GM23338 (cell line): ENCODE results near the gene PRR11. TPM values are rescaled to one million over a fixed set of nuclear protein-coding genes. Genes with fewer than 3 reads are reported as not detected.

Source experiments
- ATAC-seq: fragments of 200-7000 bp; cut with Tn5 transposase; 3 replicates; pipeline ENCODE4 v1.9.1; 2020
- DNase-seq: peaks from one replicate; pipeline ENCODE4 v3.0.0-alpha.2; 2015; ENCODE audit warnings: low spot score
- H2AFZ ChIP-seq: fragments of 200-600 bp; sonication (generic); 2 replicates; pipeline ENCODE4 v1.8.0; 2016; ENCODE audit warnings: antibody characterized with exemption, mild to moderate bottlenecking, moderate library complexity
- H3F3A ChIP-seq: fragments of 200-600 bp; sonication (generic); replicated peaks from 2 replicates; pipeline ENCODE4 v1.8.0; 2017; ENCODE audit warnings: antibody characterized with exemption, mixed run types, low read depth
- H3K27ac ChIP-seq: fragments of 200-600 bp; sonication (generic); 2 replicates; pipeline ENCODE4 v1.6.1; 2016; ENCODE audit warnings: low read depth
- H3K27me3 ChIP-seq: fragments of 200-600 bp; sonication (generic); 2 replicates; pipeline ENCODE4 v1.8.0; 2016; ENCODE audit warnings: mild to moderate bottlenecking, mixed run types, moderate library complexity; ENCODE audit not compliant: insufficient read depth
- H3K36me3 ChIP-seq: fragments of 200-600 bp; sonication (generic); 2 replicates; pipeline ENCODE4 v1.8.0; 2016; ENCODE audit warnings: mild to moderate bottlenecking; ENCODE audit not compliant: insufficient read depth
- H3K4me1 ChIP-seq: fragments of 200-600 bp; sonication (generic); 2 replicates; pipeline ENCODE4 v1.8.0; 2016; ENCODE audit warnings: mild to moderate bottlenecking, moderate library complexity; ENCODE audit not compliant: insufficient read depth
- H3K4me2 ChIP-seq: fragments of 200-600 bp; sonication (generic); 2 replicates; pipeline ENCODE4 v1.7.1; 2017; ENCODE audit warnings: mixed run types
- H3K4me3 ChIP-seq: fragments of 200-600 bp; sonication (generic); 2 replicates; pipeline ENCODE4 v1.6.1; 2016; ENCODE audit warnings: mixed run types
- H3K79me2 ChIP-seq: fragments of 200-600 bp; sonication (generic); replicated peaks from 2 replicates; pipeline ENCODE4 v1.8.0; 2017; ENCODE audit warnings: mild to moderate bottlenecking; ENCODE audit not compliant: insufficient read depth
- H3K9me2 ChIP-seq: fragments of 200-600 bp; sonication (generic); 2 replicates; pipeline ENCODE4 v1.8.0; 2017; ENCODE audit not compliant: insufficient read depth
- H4K20me1 ChIP-seq: fragments of 200-600 bp; sonication (generic); replicated peaks from 2 replicates; pipeline ENCODE4 v1.8.0; 2017; ENCODE audit warnings: mild to moderate bottlenecking; ENCODE audit not compliant: insufficient read depth
- H3K27ac Mint-ChIP-seq: 2 replicates; pipeline ENCODE4 v1.8.0; 2020; ENCODE audit warnings: inconsistent platforms, mild to moderate bottlenecking, moderate library complexity, mixed read lengths
- H3K27me3 Mint-ChIP-seq: 3 replicates; pipeline ENCODE4 v1.8.0; 2022; ENCODE audit warnings: low read depth, mild to moderate bottlenecking, moderate library complexity, mixed read lengths, inconsistent platforms; ENCODE audit not compliant: insufficient read depth, poor library complexity
- H3K36me3 Mint-ChIP-seq: 3 replicates; pipeline ENCODE4 v1.8.0; 2021; ENCODE audit warnings: low read depth, mild to moderate bottlenecking, inconsistent platforms, moderate library complexity, mixed read lengths
- H3K4me1 Mint-ChIP-seq: 3 replicates; pipeline ENCODE4 v1.8.0; 2020; ENCODE audit warnings: mild to moderate bottlenecking, inconsistent platforms, mixed read lengths
- H3K4me3 Mint-ChIP-seq: 3 replicates; pipeline ENCODE4 v1.8.0; 2021; ENCODE audit warnings: moderate library complexity, mild to moderate bottlenecking, inconsistent platforms, mixed read lengths
- H3K9me3 Mint-ChIP-seq: 3 replicates; pipeline ENCODE4 v1.8.0; 2020; ENCODE audit warnings: moderate library complexity, mild to moderate bottlenecking, inconsistent platforms, mixed read lengths
- CREB1 ChIP-seq: fragments of 250-450 bp; sonication (Bioruptor Pico); IDR thresholded peaks from 2 replicates; pipeline ENCODE4 v1.5.0; 2020; ENCODE audit warnings: low read depth, mild to moderate bottlenecking, moderate library complexity
- CTCF ChIP-seq, 2 experiments: fragments of 200-600 bp in 1 of 2; sonication (generic) in 1 of 2; conservative IDR thresholded peaks; 2 replicates each; pipeline versions ENCODE4 v1.5.1 to v1.6.1; 2016 to 2017; ENCODE audit warnings: antibody characterized with exemption in 2 of 2, low read depth in 2 of 2, mild to moderate bottlenecking in 2 of 2, moderate library complexity in 1 of 2
- EZH2 ChIP-seq: fragments of 200-600 bp; sonication (generic); IDR thresholded peaks from one replicate; pipeline ENCODE4 v1.8.0; 2017; ENCODE audit warnings: antibody characterized with exemption, mild to moderate bottlenecking, low read depth; ENCODE audit not compliant: unreplicated experiment
- JUNB ChIP-seq: IDR thresholded peaks from one replicate; pipeline ENCODE4 v1.6.1; 2016; ENCODE audit warnings: antibody characterized with exemption; ENCODE audit not compliant: unreplicated experiment
- NANOG ChIP-seq: IDR thresholded peaks from 2 replicates; pipeline ENCODE4 v1.6.1; 2016; ENCODE audit warnings: antibody characterized with exemption, borderline replicate concordance
- POLR2AphosphoS5 ChIP-seq: IDR thresholded peaks from 2 replicates; pipeline ENCODE4 v1.6.1; 2016; ENCODE audit warnings: antibody characterized with exemption, low read depth
- STAT1 ChIP-seq: IDR thresholded peaks from one replicate; pipeline ENCODE4 v1.6.1; 2016; ENCODE audit warnings: antibody characterized with exemption; ENCODE audit not compliant: unreplicated experiment
- ZNF114 ChIP-seq: fragments of 250-450 bp; sonication (Bioruptor Pico); IDR thresholded peaks from 2 replicates; pipeline ENCODE4 v1.5.0; 2020; ENCODE audit warnings: mild to moderate bottlenecking, moderate library complexity
- polyA plus RNA-seq: library from polyadenylated mRNA; unstranded; fragments of >200 nt; fragmentation: Nextera tagmentation; extraction: Ambion mirVana; gene quantifications from 2 replicates; pipeline ENCODE4 v1.2.1, GENCODE V29; 2016
- total RNA-seq: library from RNA; depleted of rRNA; stranded (reverse); fragments of >200 nt; shearing (Covaris generic); gene quantifications from 2 replicates; pipeline ENCODE4 v1.2.3, GENCODE V29; 2014
- TF ChIP-seq, protein P1 (sequence below): fragments of 250-450 bp; sonication (Bioruptor Pico); IDR thresholded peaks from 2 replicates; pipeline ENCODE4 v1.5.0; 2020; ENCODE audit warnings: mild to moderate bottlenecking, moderate library complexity
- TF ChIP-seq, protein P2 (sequence below): IDR thresholded peaks from one replicate; pipeline ENCODE4 v1.6.1; 2018; ENCODE audit warnings: antibody characterized with exemption; ENCODE audit not compliant: unreplicated experiment
- TF ChIP-seq, protein P3 (sequence below): IDR thresholded peaks from 2 replicates; pipeline ENCODE4 v1.6.1; 2016; ENCODE audit warnings: antibody characterized with exemption

PRR11 gene
- total and polyA plus RNA-seq, 2 experiments from 2014 or later = 42.7 to 55.9 TPM

- TF ChIP-seq, protein P1, sequence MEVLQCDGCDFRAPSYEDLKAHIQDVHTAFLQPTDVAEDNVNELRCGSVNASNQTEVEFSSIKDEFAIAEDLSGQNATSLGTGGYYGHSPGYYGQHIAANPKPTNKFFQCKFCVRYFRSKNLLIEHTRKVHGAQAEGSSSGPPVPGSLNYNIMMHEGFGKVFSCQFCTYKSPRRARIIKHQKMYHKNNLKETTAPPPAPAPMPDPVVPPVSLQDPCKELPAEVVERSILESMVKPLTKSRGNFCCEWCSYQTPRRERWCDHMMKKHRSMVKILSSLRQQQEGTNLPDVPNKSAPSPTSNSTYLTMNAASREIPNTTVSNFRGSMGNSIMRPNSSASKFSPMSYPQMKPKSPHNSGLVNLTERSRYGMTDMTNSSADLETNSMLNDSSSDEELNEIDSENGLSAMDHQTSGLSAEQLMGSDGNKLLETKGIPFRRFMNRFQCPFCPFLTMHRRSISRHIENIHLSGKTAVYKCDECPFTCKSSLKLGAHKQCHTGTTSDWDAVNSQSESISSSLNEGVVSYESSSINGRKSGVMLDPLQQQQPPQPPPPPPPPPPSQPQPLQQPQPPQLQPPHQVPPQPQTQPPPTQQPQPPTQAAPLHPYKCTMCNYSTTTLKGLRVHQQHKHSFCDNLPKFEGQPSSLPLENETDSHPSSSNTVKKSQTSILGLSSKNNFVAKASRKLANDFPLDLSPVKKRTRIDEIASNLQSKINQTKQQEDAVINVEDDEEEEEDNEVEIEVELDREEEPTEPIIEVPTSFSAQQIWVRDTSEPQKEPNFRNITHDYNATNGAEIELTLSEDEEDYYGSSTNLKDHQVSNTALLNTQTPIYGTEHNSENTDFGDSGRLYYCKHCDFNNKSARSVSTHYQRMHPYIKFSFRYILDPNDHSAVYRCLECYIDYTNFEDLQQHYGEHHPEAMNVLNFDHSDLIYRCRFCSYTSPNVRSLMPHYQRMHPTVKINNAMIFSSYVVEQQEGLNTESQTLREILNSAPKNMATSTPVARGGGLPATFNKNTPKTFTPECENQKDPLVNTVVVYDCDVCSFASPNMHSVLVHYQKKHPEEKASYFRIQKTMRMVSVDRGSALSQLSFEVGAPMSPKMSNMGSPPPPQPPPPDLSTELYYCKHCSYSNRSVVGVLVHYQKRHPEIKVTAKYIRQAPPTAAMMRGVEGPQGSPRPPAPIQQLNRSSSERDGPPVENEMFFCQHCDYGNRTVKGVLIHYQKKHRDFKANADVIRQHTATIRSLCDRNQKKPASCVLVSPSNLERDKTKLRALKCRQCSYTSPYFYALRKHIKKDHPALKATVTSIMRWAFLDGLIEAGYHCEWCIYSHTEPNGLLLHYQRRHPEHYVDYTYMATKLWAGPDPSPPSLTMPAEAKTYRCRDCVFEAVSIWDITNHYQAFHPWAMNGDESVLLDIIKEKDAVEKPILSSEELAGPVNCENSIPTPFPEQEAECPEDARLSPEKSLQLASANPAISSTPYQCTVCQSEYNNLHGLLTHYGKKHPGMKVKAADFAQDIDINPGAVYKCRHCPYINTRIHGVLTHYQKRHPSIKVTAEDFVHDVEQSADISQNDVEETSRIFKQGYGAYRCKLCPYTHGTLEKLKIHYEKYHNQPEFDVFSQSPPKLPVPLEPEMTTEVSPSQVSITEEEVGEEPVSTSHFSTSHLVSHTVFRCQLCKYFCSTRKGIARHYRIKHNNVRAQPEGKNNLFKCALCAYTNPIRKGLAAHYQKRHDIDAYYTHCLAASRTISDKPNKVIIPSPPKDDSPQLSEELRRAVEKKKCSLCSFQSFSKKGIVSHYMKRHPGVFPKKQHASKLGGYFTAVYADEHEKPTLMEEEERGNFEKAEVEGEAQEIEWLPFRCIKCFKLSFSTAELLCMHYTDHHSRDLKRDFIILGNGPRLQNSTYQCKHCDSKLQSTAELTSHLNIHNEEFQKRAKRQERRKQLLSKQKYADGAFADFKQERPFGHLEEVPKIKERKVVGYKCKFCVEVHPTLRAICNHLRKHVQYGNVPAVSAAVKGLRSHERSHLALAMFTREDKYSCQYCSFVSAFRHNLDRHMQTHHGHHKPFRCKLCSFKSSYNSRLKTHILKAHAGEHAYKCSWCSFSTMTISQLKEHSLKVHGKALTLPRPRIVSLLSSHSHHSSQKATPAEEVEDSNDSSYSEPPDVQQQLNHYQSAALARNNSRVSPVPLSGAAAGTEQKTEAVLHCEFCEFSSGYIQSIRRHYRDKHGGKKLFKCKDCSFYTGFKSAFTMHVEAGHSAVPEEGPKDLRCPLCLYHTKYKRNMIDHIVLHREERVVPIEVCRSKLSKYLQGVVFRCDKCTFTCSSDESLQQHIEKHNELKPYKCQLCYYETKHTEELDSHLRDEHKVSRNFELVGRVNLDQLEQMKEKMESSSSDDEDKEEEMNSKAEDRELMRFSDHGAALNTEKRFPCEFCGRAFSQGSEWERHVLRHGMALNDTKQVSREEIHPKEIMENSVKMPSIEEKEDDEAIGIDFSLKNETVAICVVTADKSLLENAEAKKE (CRISPR knock-in tag) = no peak
- TF ChIP-seq CREB1 (CRISPR knock-in tag) = no peak
Measured at GRCh38 chr17:59160157-59161025, 4.8 kb downstream of the PRR11 start (continued).

DNA sequence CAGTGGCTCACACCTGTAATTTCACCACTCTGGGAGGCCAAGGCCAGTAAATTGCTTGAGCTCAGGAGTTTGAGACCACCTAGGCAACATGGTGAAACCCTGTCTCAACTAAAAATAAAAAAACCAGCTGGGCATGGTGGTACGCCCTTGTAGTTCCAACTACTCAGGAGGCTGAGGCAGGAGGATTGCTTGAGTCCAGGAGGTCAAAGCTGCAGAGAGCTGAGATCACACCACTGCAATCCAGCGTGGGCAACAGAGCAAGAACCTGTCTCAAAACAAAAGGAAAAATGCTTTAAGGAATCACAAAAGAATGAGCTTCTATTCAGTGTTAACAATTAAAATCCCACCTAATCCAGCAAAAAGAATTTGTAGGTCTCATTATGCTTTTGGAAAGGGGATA, 5.9 kb downstream of the PRR11 start:
- DNase-seq (no peak), ATAC-seq (no peak)
- peaks cover 96% of the 10 kb centered on the region for H3K79me2 ChIP-seq
- H3F3A ChIP-seq = no peaks in the 10 kb centered on the region
- no peak overlapping the region for H3K27ac ChIP-seq
- H3K4me1 ChIP-seq = no peaks in the 10 kb centered on the region
- H4K20me1 ChIP-seq = peaks cover 4% of the 10 kb centered on the region; the same call in 1 of the 2 replicates
- Mint-ChIP-seq H3K36me3 (no peaks in the 10 kb centered on the region), H3K4me1 (peaks cover 4% of the 10 kb centered on the region; the same call in 2 of the 3 replicates), H3K27me3 (no peaks in the 10 kb centered on the region), H3K4me3 (no peak overlapping the region), H3K9me3 (no peaks in the 10 kb centered on the region), H3K27ac (no peak overlapping the region)
- no peaks in the 10 kb centered on the region for H3K27me3 ChIP-seq
- H2AFZ ChIP-seq = no peak overlapping the region
- no peaks in the 10 kb centered on the region for H3K9me2 ChIP-seq
- no peaks in the 10 kb centered on the region for H3K36me3 ChIP-seq
- H3K4me2 ChIP-seq = no peak overlapping the region
- no peak overlapping the region for H3K4me3 ChIP-seq
- no peak for TF ChIP-seq ZNF114 (CRISPR knock-in tag)
- TF ChIP-seq JUNB = no peak
- TF ChIP-seq NANOG = no peak
- TF ChIP-seq CREB1 (CRISPR knock-in tag) = no peak
- TF ChIP-seq, protein P2, sequence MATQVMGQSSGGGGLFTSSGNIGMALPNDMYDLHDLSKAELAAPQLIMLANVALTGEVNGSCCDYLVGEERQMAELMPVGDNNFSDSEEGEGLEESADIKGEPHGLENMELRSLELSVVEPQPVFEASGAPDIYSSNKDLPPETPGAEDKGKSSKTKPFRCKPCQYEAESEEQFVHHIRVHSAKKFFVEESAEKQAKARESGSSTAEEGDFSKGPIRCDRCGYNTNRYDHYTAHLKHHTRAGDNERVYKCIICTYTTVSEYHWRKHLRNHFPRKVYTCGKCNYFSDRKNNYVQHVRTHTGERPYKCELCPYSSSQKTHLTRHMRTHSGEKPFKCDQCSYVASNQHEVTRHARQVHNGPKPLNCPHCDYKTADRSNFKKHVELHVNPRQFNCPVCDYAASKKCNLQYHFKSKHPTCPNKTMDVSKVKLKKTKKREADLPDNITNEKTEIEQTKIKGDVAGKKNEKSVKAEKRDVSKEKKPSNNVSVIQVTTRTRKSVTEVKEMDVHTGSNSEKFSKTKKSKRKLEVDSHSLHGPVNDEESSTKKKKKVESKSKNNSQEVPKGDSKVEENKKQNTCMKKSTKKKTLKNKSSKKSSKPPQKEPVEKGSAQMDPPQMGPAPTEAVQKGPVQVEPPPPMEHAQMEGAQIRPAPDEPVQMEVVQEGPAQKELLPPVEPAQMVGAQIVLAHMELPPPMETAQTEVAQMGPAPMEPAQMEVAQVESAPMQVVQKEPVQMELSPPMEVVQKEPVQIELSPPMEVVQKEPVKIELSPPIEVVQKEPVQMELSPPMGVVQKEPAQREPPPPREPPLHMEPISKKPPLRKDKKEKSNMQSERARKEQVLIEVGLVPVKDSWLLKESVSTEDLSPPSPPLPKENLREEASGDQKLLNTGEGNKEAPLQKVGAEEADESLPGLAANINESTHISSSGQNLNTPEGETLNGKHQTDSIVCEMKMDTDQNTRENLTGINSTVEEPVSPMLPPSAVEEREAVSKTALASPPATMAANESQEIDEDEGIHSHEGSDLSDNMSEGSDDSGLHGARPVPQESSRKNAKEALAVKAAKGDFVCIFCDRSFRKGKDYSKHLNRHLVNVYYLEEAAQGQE = no peak
- no peak for TF ChIP-seq POLR2AphosphoS5
- TF ChIP-seq STAT1 = no peak
- TF ChIP-seq EZH2 = no peak
- TF ChIP-seq, protein P3, sequence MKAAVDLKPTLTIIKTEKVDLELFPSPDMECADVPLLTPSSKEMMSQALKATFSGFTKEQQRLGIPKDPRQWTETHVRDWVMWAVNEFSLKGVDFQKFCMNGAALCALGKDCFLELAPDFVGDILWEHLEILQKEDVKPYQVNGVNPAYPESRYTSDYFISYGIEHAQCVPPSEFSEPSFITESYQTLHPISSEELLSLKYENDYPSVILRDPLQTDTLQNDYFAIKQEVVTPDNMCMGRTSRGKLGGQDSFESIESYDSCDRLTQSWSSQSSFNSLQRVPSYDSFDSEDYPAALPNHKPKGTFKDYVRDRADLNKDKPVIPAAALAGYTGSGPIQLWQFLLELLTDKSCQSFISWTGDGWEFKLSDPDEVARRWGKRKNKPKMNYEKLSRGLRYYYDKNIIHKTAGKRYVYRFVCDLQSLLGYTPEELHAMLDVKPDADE = no peak
- TF ChIP-seq CTCF (conservative IDR thresholded peaks at IDR 0.05; ENCODE audit: low read depth in 2 of 2) = no peak
